BE2C (cell line): Measurements from ENCODE around the gene SHC3.

Experiments
- DNase-seq: peaks from one replicate; pipeline ENCODE4 v3.0.0-alpha.2; 2020
- H3K27me3 ChIP-seq: fragments of 250-450 bp; sonication (Bioruptor Pico); 2 replicates; pipeline ENCODE4 v1.5.1; 2020; ENCODE audit warnings: mild to moderate bottlenecking
- H3K36me3 ChIP-seq: fragments of 250-450 bp; sonication (Bioruptor Pico); 2 replicates; pipeline ENCODE4 v1.5.1; 2020; ENCODE audit warnings: mild to moderate bottlenecking
- H3K4me1 ChIP-seq: fragments of 250-450 bp; sonication (Bioruptor Pico); 2 replicates; pipeline ENCODE4 v1.5.1; 2020
- H3K4me3 ChIP-seq: 2 replicates; pipeline ENCODE4 v1.5.1; 2011; ENCODE audit warnings: low read depth, low read length
- H3K9me3 ChIP-seq: fragments of 250-450 bp; sonication (Bioruptor Pico); 2 replicates; pipeline ENCODE4 v1.5.1; 2020
- CTCF ChIP-seq: IDR thresholded peaks from 2 replicates; pipeline ENCODE4 v1.5.1; 2012; ENCODE audit warnings: mild to moderate bottlenecking, low read depth, low read length

SHC3 gene

GRCh38 chr9:89051421-89052025, 127.1 kb downstream of the SHC3 start:
- DNase-seq: no peak
- no peak overlapping the region for H3K4me3 ChIP-seq
- H3K27me3 ChIP-seq: no peaks in the 10 kb centered on the region
- no peak for TF ChIP-seq CTCF
- no peaks in the 10 kb centered on the region for H3K4me1 ChIP-seq
- H3K36me3 ChIP-seq: peaks cover 44% of the 10 kb centered on the region
- H3K9me3 ChIP-seq: no peaks in the 10 kb centered on the region

- Histone ChIP-seq H3K4me1 (no peaks in the 10 kb centered on the region), H3K27me3 (no peaks in the 10 kb centered on the region), H3K36me3 (peaks cover 60% of the 10 kb centered on the region), H3K9me3 (no peaks in the 10 kb centered on the region), H3K4me3 (no peak overlapping the region)
- no peak for DNase-seq
- no peak for TF ChIP-seq CTCF
Measured at GRCh38 chr9:89049646-89050045, 129.0 kb downstream of the SHC3 start.

GRCh38 chr9:89048616-89049015, 130.0 kb downstream of the SHC3 start:
- Histone ChIP-seq H3K9me3 (no peaks in the 10 kb centered on the region), H3K27me3 (no peaks in the 10 kb centered on the region), H3K4me1 (no peaks in the 10 kb centered on the region), H3K36me3 (peaks cover 64% of the 10 kb centered on the region), H3K4me3 (no peak overlapping the region)
- TF ChIP-seq CTCF: no peak
- no peak for DNase-seq

GRCh38 chr9:89047667-89048066, 131.0 kb downstream of the SHC3 start:
- Histone ChIP-seq H3K4me3 (no peak overlapping the region), H3K36me3 (peaks cover 60% of the 10 kb centered on the region), H3K9me3 (no peaks in the 10 kb centered on the region), H3K4me1 (no peaks in the 10 kb centered on the region), H3K27me3 (no peaks in the 10 kb centered on the region)
- no peak for TF ChIP-seq CTCF
- DNase-seq: no peak

- no peak for TF ChIP-seq CTCF
- H3K4me3 ChIP-seq: no peak overlapping the region
- DNase-seq: no peak
- H3K9me3 ChIP-seq: no peaks in the 10 kb centered on the region
- H3K27me3 ChIP-seq: no peaks in the 10 kb centered on the region
- peaks cover 60% of the 10 kb centered on the region for H3K36me3 ChIP-seq
- no peaks in the 10 kb centered on the region for H3K4me1 ChIP-seq
Measured at GRCh38 chr9:89046832-89047231, 131.8 kb downstream of the SHC3 start.

- Histone ChIP-seq H3K9me3 (no peaks in the 10 kb centered on the region), H3K36me3 (peaks cover 52% of the 10 kb centered on the region), H3K27me3 (no peaks in the 10 kb centered on the region), H3K4me1 (no peaks in the 10 kb centered on the region), H3K4me3 (no peak overlapping the region)
- TF ChIP-seq CTCF: no peak
- no peak for DNase-seq
Measured at GRCh38 chr9:89044881-89045280, 133.7 kb downstream of the SHC3 start.
